GM12873 (cell line): ENCODE results near the gene SACS.

Experiments used
- CTCF ChIP-seq: IDR thresholded peaks from 2 replicates; pipeline ENCODE4 v1.5.1; 2012; ENCODE audit warnings: low read depth, mild to moderate bottlenecking, moderate library complexity, low read length, control low read depth; ENCODE audit not compliant: insufficient read depth; ENCODE audit errors: missing control alignments

The SACS gene

GRCh38 chr13:23421596-23421995 is 11.9 kb downstream of the SACS start:
- no peak for TF ChIP-seq CTCF

DNA sequence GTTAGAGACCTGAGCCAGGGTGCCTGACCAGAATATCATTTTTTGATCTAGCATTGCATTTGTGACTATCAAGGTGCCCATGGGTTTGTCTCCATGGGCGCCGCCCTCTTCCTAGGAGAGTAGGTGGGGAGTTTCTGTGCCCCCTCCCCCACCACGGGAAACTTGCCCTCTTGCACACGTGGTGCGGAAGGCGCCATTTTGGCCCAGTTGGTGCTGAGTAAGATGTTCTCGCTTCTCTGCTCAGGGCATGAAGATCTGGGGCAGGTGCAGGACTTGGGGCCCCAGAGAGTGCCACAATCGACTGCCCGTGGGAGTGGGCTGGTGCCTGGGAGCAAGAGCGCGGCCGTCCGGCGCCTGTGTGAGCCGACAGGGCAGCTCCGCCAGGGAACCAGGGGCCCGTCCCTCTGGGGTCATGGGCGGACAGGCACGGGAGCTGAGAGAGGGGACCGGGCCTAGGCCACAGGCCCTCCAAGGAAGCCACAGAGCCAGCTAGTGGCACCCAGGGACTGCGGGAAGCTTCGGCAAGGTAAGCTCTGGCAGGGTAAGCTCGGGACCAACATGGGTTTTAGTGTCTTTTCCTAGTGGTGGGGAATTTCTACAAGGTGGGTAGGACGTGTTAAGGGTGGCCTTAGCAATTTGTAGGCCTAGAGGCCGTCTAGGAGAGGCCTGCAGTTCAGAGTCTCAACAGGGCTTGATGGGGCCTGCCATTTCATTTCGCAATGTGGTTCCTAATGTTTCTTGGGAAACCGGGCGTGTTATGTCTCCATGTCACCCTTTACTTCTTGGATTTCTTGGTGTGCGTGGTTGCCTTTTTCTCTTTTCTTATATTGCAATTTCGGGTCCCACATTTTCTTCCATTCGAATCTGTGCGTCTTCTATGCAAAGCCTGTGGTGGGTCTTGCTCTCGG is 14.5 kb downstream of the SACS start:
- TF ChIP-seq CTCF, result no peak

DNA sequence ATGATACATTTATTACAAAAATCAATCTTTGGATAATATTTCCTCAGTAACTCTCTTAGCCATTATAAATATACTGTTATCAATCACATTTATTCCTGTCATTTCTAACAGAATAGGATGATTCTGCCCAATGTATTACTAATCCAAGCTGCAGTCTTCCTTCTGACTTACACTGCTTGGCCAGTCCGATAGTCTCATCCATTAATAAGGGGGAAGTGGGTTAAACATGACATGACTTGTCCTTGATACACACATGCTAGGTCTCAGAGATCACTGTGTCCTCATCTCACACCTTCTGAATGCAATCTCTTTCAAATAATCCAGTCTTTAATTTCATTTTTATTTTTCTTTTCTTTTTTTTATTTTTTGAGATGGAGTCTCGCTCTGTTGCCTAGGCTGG is 18.8 kb downstream of the SACS start:
- no peak for TF ChIP-seq CTCF

- no peak for TF ChIP-seq CTCF
Measured at GRCh38 chr13:23411706-23412105, 21.8 kb downstream of the SACS start.

DNA sequence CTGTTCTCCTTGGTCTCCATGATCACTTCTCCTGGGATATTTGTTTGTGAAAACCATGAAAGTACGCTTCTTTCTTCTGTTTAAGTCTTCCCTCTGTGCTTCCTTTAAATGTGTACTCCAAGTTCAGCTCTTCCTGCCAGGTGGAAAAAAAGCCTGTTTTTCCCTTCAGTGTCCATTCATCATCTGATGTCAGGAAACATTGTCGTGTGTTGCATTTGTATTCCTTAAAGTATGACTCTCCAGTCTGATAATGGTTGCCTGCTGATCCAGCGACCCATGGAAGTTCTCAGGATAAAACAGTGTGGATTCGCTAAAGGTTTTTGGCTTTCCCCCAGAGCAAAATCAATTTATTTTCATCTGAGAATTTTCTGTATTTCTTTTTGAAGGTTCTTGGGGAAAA is 22.3 kb downstream of the SACS start:
- no peak for TF ChIP-seq CTCF

- no peak for TF ChIP-seq CTCF
Measured at GRCh38 chr13:23408026-23408425, 25.5 kb downstream of the SACS start.

DNA sequence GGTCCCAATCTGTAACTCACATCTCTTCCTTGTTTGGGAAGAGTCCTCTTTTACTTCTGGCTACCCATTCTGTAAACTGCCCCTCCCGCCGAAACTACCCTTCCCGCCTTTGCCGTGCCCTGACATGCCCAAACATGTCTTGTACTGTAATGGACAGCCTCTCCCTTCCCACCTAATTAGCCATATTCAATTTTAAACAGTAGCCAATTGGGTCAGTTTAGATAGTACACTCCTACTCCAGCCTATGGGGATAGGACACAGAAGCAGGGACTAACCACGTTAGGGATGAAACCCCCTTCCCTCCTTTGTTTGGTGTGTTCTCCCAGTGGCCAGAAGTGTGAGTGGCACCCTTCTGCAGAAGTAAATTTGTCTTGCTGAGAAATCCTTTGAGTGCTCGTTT is 34.2 kb downstream of the SACS start:
- no peak for TF ChIP-seq CTCF
